ENCODE measurements around the gene DOCK10.

- TF ChIP-seq CTCF (IDR thresholded peaks at IDR 0.05) (no peak), POLR2AphosphoS5 (IDR thresholded peaks at IDR 0.05; ENCODE audit: insufficient read depth in 1 of 2, low read depth in 1 of 2) (no peak)
These were observed 317.9 kb downstream of the DOCK10 start for GRCh38 chr2:224724331-224724730.

All from vagina (tissue), 2 donors.